H1 (cell line): ENCODE results near the gene PLXNB1. TPM values are rescaled to one million over a fixed set of nuclear protein-coding genes. Genes with fewer than 3 reads are reported as not detected.

ENCODE experiments used
- CBX8 ChIP-seq: fragments of 300-800, 300-1000 bp; sonication (generic); IDR thresholded peaks from 2 replicates; pipeline ENCODE4 v1.7.1; 2016; ENCODE audit warnings: low read depth, low read length, borderline replicate concordance
- CHD2 ChIP-seq: IDR thresholded peaks from 2 replicates; pipeline ENCODE4 v1.6.1; 2012; ENCODE audit warnings: low read length, improper control_type of control experiment
- KDM1A ChIP-seq: fragments of 200-600, 300-600 bp; sonication (generic); IDR thresholded peaks from 2 replicates; pipeline ENCODE4 v1.7.1; 2016; ENCODE audit warnings: mild to moderate bottlenecking, low read length, borderline replicate concordance
- MAX ChIP-seq: IDR thresholded peaks from 2 replicates; pipeline ENCODE4 v1.6.1; 2012; ENCODE audit warnings: inconsistent platforms
- SAP30 ChIP-seq: fragments of 300-600 bp; sonication (generic); IDR thresholded peaks from 2 replicates; pipeline ENCODE4 v1.7.1; 2012; ENCODE audit warnings: low read length, moderate library complexity, mild to moderate bottlenecking, inconsistent platforms; ENCODE audit not compliant: insufficient read depth, insufficient replicate concordance
- SIN3A ChIP-seq, 2 experiments: IDR thresholded peaks in 1 of 2; conservative IDR thresholded peaks in 1 of 2; 2 replicates each; pipeline ENCODE4 v1.6.1; 2011 to 2012; ENCODE audit warnings: low read length in 2 of 2, improper control_type of control experiment in 1 of 2, low read depth in 1 of 2, mild to moderate bottlenecking in 1 of 2
- polyA plus RNA-seq, 7 experiments: library from polyadenylated mRNA; depleted of rRNA in 3 of 7; stranded (reverse) in 5 of 7; unstranded in 2 of 7; fragments of >200 nt in 5 of 7; fragments of 200-250 nt in 2 of 7; gene quantifications; 1 replicate in 5 of 7; 2 replicates in 1 of 7; 4 replicates in 1 of 7; pipeline versions ENCODE4 v1.2.1 to v1.2.3, GENCODE V29; 2011 to 2013; ENCODE audit warnings: missing spikeins in 2 of 7, mixed read lengths in 2 of 7
- total RNA-seq: library from RNA; stranded (reverse); fragmentation: NEBNext Ultra II Directional; extraction: Animal tissue kit (Norgen Biotek cat#: 25700); gene quantifications from 2 replicates; pipeline ENCODE4 v1.2.1, GENCODE V29; 2021

The PLXNB1 gene
- total and polyA plus RNA-seq, 2 of the 8 experiments (the other 6 are each of a cell fraction or from before 2014, with no cell fraction given): 109 to 114 TPM

GRCh38 chr3:48460517-48460902 lies 30.6 kb upstream of the PLXNB1 start (continued):
- no peak for TF ChIP-seq KDM1A
- no peak for TF ChIP-seq CBX8
- TF ChIP-seq SIN3A (conservative IDR thresholded peaks at IDR 0.05 in 1 of 2, IDR thresholded peaks at IDR 0.05 in 1 of 2; ENCODE audit: low read depth in 1 of 2, low read length in 2 of 2): no peak
- TF ChIP-seq CHD2: no peak
- TF ChIP-seq MAX: no peak
- TF ChIP-seq SAP30: no peak
